Endothelial cell of umbilical vein (primary cell): ENCODE measurements around the gene SUPT4H1. TPM values are rescaled to one million over a fixed set of nuclear protein-coding genes. Genes with fewer than 3 reads are reported as not detected.

Experiments used
- BruUV-seq: library from RNA; stranded (reverse); fragments of 400-500 nt; replicated peaks from 2 replicates; lab custom pipeline; 2021; lab: Mats Ljungman, UMichigan
- CTCF ChIA-PET: fragments of 300-600, 350-600 bp; sonication (Branson Sonifier 250); formaldehyde crosslinking; loops from one replicate; lab custom pipeline; 2021; ENCODE audit warnings: antibody characterized with exemption, inconsistent platforms; lab: Charles Lee
- POLR2A ChIA-PET: fragments of 300-600, 350-600 bp; sonication (Branson Sonifier 250); formaldehyde crosslinking; loops from one replicate; lab custom pipeline; 2021; ENCODE audit warnings: antibody characterized with exemption, inconsistent platforms; lab: Charles Lee
- DNase-seq: peaks from one replicate; pipeline ENCODE4 v3.0.0-alpha.2; 2011; ENCODE audit warnings: low read depth, low spot score
- FAIRE-seq: peaks from 2 replicates; lab custom pipeline; 2011; peaks lifted over from hg19 to GRCh38; lab: Jason Lieb, UNC
- H2AFZ ChIP-seq: 2 replicates; pipeline ENCODE4 v1.6.0; 2012; ENCODE audit warnings: low read depth, low read length, control low read depth, inconsistent platforms
- H3K27ac ChIP-seq: 2 replicates; pipeline ENCODE4 v1.5.1; 2011; ENCODE audit warnings: low read depth, mild to moderate bottlenecking, control low read depth, low read length, moderate library complexity; ENCODE audit not compliant: insufficient read depth
- H3K27me3 ChIP-seq, 2 experiments: 2 replicates each; pipeline versions ENCODE4 v1.6.0 to v1.6.1; 2011; ENCODE audit warnings: low read length in 2 of 2, mixed read lengths in 1 of 2; ENCODE audit not compliant: control insufficient read depth in 2 of 2, insufficient read depth in 2 of 2
- H3K36me3 ChIP-seq, 2 experiments: 2 replicates in 1 of 2; 3 replicates in 1 of 2; pipeline ENCODE4 v1.5.1; 2011; ENCODE audit warnings: low read length in 2 of 2, mild to moderate bottlenecking in 1 of 2, moderate library complexity in 1 of 2; ENCODE audit not compliant: control insufficient read depth in 2 of 2, insufficient read depth in 2 of 2; ENCODE audit errors: extremely low read depth in 1 of 2
- H3K4me1 ChIP-seq: 3 replicates; pipeline ENCODE4 v1.5.1; 2011; ENCODE audit warnings: mild to moderate bottlenecking, low read length; ENCODE audit not compliant: control insufficient read depth, insufficient read depth; ENCODE audit errors: extremely low read depth
- H3K4me2 ChIP-seq: 2 replicates; pipeline ENCODE4 v1.6.1; 2011; ENCODE audit warnings: low read length, control low read depth, mixed read lengths; ENCODE audit not compliant: insufficient read depth
- H3K4me3 ChIP-seq, 3 experiments: fragments of 200-600 bp in 1 of 3; sonication (generic), shearing (Covaris generic) in 1 of 3; replicated peaks in 1 of 3; 2 replicates each; pipeline ENCODE4 v1.5.1; 2011 to 2016; ENCODE audit warnings: control low read depth in 3 of 3, low read length in 3 of 3, mild to moderate bottlenecking in 2 of 3, inconsistent platforms in 1 of 3, low read depth in 1 of 3, moderate library complexity in 1 of 3; ENCODE audit not compliant: insufficient read depth in 1 of 3
- H3K79me2 ChIP-seq: 2 replicates; pipeline ENCODE4 v1.6.0; 2012; ENCODE audit warnings: low read length, inconsistent platforms; ENCODE audit not compliant: control insufficient read depth, insufficient read depth
- H3K9ac ChIP-seq: replicated peaks from 2 replicates; pipeline ENCODE3; 2011; ENCODE audit warnings: low read length, control low read depth; ENCODE audit not compliant: insufficient read depth; ENCODE audit errors: extremely low read depth
- H3K9me1 ChIP-seq: replicated peaks from 3 replicates; pipeline ENCODE4 v1.6.0; 2011; ENCODE audit warnings: mild to moderate bottlenecking, low read length; ENCODE audit not compliant: control insufficient read depth, insufficient read depth; ENCODE audit errors: extremely low read depth
- H3K9me3 ChIP-seq: replicated peaks from 2 replicates; pipeline ENCODE4 v1.5.1; 2012; ENCODE audit warnings: low read length, inconsistent platforms; ENCODE audit not compliant: control insufficient read depth, insufficient read depth
- H4K20me1 ChIP-seq: replicated peaks from 2 replicates; pipeline ENCODE3; 2011; ENCODE audit warnings: mild to moderate bottlenecking, low read length; ENCODE audit not compliant: control insufficient read depth, insufficient read depth; ENCODE audit errors: extremely low read depth
- EZH2 ChIP-seq: IDR thresholded peaks from 2 replicates; pipeline ENCODE4 v1.6.1; 2012; ENCODE audit warnings: borderline replicate concordance, low read depth, mild to moderate bottlenecking, moderate library complexity, low read length, inconsistent platforms; ENCODE audit not compliant: severe bottlenecking
- FOS ChIP-seq: IDR thresholded peaks from 2 replicates; pipeline ENCODE4 v1.6.1; 2011; ENCODE audit warnings: mild to moderate bottlenecking, low read length, moderate library complexity, borderline replicate concordance; ENCODE audit not compliant: insufficient read depth
- GATA2 ChIP-seq: IDR thresholded peaks from 2 replicates; pipeline ENCODE4 v1.7.0; 2011; ENCODE audit warnings: low read depth, mild to moderate bottlenecking, moderate library complexity, mixed read lengths, low read length; ENCODE audit not compliant: insufficient read length, insufficient read depth
- JUN ChIP-seq: IDR thresholded peaks from 2 replicates; pipeline ENCODE4 v1.6.1; 2011; ENCODE audit warnings: borderline replicate concordance, low read depth; ENCODE audit not compliant: insufficient read length, insufficient read depth
- MAX ChIP-seq: IDR thresholded peaks from 2 replicates; pipeline ENCODE4 v1.6.1; 2011; ENCODE audit not compliant: insufficient read depth, insufficient read length
- MYC ChIP-seq: IDR thresholded peaks from one replicate; pipeline ENCODE4 v1.6.1; 2011; ENCODE audit warnings: mild to moderate bottlenecking, low read depth, low read length
- POLR2A ChIP-seq: IDR thresholded peaks from 2 replicates; pipeline ENCODE4 v1.6.1; 2012; ENCODE audit warnings: low read depth, mild to moderate bottlenecking, control low read depth, low read length
- POLR2AphosphoS5 ChIP-seq: IDR thresholded peaks from 2 replicates; pipeline ENCODE4 v1.6.1; 2012; ENCODE audit warnings: low read depth, mild to moderate bottlenecking, control low read depth, low read length, moderate library complexity; ENCODE audit not compliant: insufficient read depth
- dilution Hi-C: fragments of 300-500 bp; cut with MboI; formaldehyde crosslinking; loops from one replicate; pipeline ENCODE4 v1.15.0; 2019; ENCODE audit warnings: low sequenced_read_pairs; ENCODE audit not compliant: extremely low pct_ligation_motif_present
- intact Hi-C: fragments of 100-400 bp; cut with micrococcal nuclease; formaldehyde crosslinking; loops from one replicate; pipeline ENCODE4 v1.10.0; 2022
- polyA plus RNA-seq, 4 experiments: library from polyadenylated mRNA; depleted of rRNA in 3 of 4; stranded (reverse) in 3 of 4; unstranded in 1 of 4; fragments of >200 nt; gene quantifications; 2 replicates each; pipeline versions ENCODE4 v1.2.1 to v1.2.3, GENCODE V29; 2011 to 2012; ENCODE audit warnings: missing spikeins in 1 of 4
- total RNA-seq: library from RNA; stranded (reverse); gene quantifications from 2 replicates; pipeline ENCODE4 v1.2.3, GENCODE V29; 2021
- TF ChIP-seq, protein P1 (sequence below), 2 donors: IDR thresholded peaks; 1 replicate in 1 of 2; 2 replicates in 1 of 2; pipeline ENCODE4 v1.5.1; 2011; ENCODE audit warnings: low read length in 2 of 2, mild to moderate bottlenecking in 2 of 2, moderate library complexity in 2 of 2, control low read depth in 1 of 2, inconsistent platforms in 1 of 2, low read depth in 1 of 2; ENCODE audit not compliant: insufficient read depth in 1 of 2; ENCODE audit errors: extremely low read depth in 1 of 2

SUPT4H1 gene
- total and polyA plus RNA-seq, 2 donors (not counting 3 experiments of a cell fraction or from before 2014, with no cell fraction given) = 77.5 to 154 TPM

GRCh38 chr17:58310511-58311428 is 41.2 kb downstream of the SUPT4H1 start:
- ChIA-PET CTCF (no interaction called here), POLR2A (no interaction called here)
- FAIRE-seq (no peak), DNase-seq (no peak)
- Histone ChIP-seq H2AFZ (no peak overlapping the region), H3K79me2 (no peaks in the 10 kb centered on the region), H3K4me1 (no peaks in the 10 kb centered on the region), H3K9ac (no peak overlapping the region), H3K4me3 (no peak overlapping the region), H3K36me3 (no peaks in the 10 kb centered on the region), H3K27me3 (no peaks in the 10 kb centered on the region), H3K4me2 (no peak overlapping the region), H4K20me1 (no peaks in the 10 kb centered on the region), H3K27ac (no peak overlapping the region), H3K9me3 (no peaks in the 10 kb centered on the region), H3K9me1 (no peaks in the 10 kb centered on the region)
- intact Hi-C loops (no loop called here), dilution Hi-C loops (no loop called here)
- no TSS peak for BruUV-seq
- TF ChIP-seq MYC = no peak
- TF ChIP-seq JUN = no peak
- TF ChIP-seq MAX = no peak
- no peak for TF ChIP-seq FOS
- TF ChIP-seq POLR2AphosphoS5 = no peak
- no peak for TF ChIP-seq GATA2
- TF ChIP-seq POLR2A = no peak
- TF ChIP-seq, protein P1, sequence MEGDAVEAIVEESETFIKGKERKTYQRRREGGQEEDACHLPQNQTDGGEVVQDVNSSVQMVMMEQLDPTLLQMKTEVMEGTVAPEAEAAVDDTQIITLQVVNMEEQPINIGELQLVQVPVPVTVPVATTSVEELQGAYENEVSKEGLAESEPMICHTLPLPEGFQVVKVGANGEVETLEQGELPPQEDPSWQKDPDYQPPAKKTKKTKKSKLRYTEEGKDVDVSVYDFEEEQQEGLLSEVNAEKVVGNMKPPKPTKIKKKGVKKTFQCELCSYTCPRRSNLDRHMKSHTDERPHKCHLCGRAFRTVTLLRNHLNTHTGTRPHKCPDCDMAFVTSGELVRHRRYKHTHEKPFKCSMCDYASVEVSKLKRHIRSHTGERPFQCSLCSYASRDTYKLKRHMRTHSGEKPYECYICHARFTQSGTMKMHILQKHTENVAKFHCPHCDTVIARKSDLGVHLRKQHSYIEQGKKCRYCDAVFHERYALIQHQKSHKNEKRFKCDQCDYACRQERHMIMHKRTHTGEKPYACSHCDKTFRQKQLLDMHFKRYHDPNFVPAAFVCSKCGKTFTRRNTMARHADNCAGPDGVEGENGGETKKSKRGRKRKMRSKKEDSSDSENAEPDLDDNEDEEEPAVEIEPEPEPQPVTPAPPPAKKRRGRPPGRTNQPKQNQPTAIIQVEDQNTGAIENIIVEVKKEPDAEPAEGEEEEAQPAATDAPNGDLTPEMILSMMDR (IDR thresholded peaks at IDR 0.05; ENCODE audit: extremely low read depth in 1 of 2, insufficient read depth in 1 of 2, low read depth in 1 of 2, low read length in 2 of 2) = no peak
- TF ChIP-seq EZH2 = no peak
